Measurements from ENCODE around the gene KLHDC3. TPM values are rescaled to one million over a fixed set of nuclear protein-coding genes. Genes with fewer than 3 reads are reported as not detected.

The KLHDC3 gene
- total and polyA plus RNA-seq, 9 of the 15 experiments (the other 6 are each of a cell fraction or from before 2014, with no cell fraction given), result 4.5 to 171 (median 107) TPM

GRCh38 chr6:43053545-43054205, 39.6 kb downstream of the KLHDC3 start, which contains the start of gene CUL7 (continued):
- no peak for TF ChIP-seq HOMEZ (CRISPR knock-in tag; IDR thresholded peaks at IDR 0.05)
- no peak for TF ChIP-seq SRSF9 (IDR thresholded peaks at IDR 0.05; ENCODE audit: borderline replicate concordance, low read depth, low read length)
- TF ChIP-seq RFX5 (IDR thresholded peaks at IDR 0.05; ENCODE audit: low read depth, low read length), result no peak
- no peak for TF ChIP-seq MYBL2 (IDR thresholded peaks at IDR 0.05; ENCODE audit: low read depth)
- no peak for TF ChIP-seq MYBL2 (CRISPR knock-in tag; IDR thresholded peaks at IDR 0.05; ENCODE audit: borderline replicate concordance)
- peak; percentile 85 for TF ChIP-seq ZNF263 (CRISPR knock-in tag; IDR thresholded peaks at IDR 0.05; ENCODE audit: borderline replicate concordance)
- peak; percentile 81 for TF ChIP-seq NFRKB (IDR thresholded peaks at IDR 0.05; ENCODE audit: low read depth)
- peak; percentile 47 for TF ChIP-seq ZNF592 (IDR thresholded peaks at IDR 0.05)
- TF ChIP-seq PHB (CRISPR knock-in tag; IDR thresholded peaks at IDR 0.05), result peak; percentile 94; the same call in 1 of the 2 replicates
- TF ChIP-seq C11orf30 (IDR thresholded peaks at IDR 0.05; ENCODE audit: low read depth), result peak; percentile 70; the same call in 1 of the 2 replicates
- no peak for TF ChIP-seq THRAP3 (IDR thresholded peaks at IDR 0.05; ENCODE audit: borderline replicate concordance)
- TF ChIP-seq PML (IDR thresholded peaks at IDR 0.05; ENCODE audit: low read length), result peak; percentile 88
- no peak for TF ChIP-seq DMBX1 (CRISPR knock-in tag; IDR thresholded peaks at IDR 0.05; ENCODE audit: borderline replicate concordance)
- peak; percentile 89 for TF ChIP-seq ZNF780A (CRISPR knock-in tag; IDR thresholded peaks at IDR 0.05)
- TF ChIP-seq HNRNPH1 (optimal IDR thresholded peaks at IDR 0.05; ENCODE audit: low read depth, low read length), result no peak
- TF ChIP-seq THAP12 (CRISPR knock-in tag; IDR thresholded peaks at IDR 0.05), result peak; percentile 96
- TF ChIP-seq CREB5 (CRISPR knock-in tag; IDR thresholded peaks at IDR 0.05), result peak; percentile 81; the same call in 1 of the 2 replicates
- TF ChIP-seq YBX1 (IDR thresholded peaks at IDR 0.05), result no peak
- TF ChIP-seq KAT8 (IDR thresholded peaks at IDR 0.05; ENCODE audit: low read depth), result no peak
- TF ChIP-seq SMAD1 (IDR thresholded peaks at IDR 0.05; ENCODE audit: low read depth, low read length, partially characterized antibody), result no peak
